GM23248 (cell line): ENCODE measurements around the gene GJC2. TPM values are rescaled to one million over a fixed set of nuclear protein-coding genes. Genes with fewer than 3 reads are reported as not detected.
"Not testable (repeated sequence)": the region's sequence is repeated elsewhere in the genome, so short reads cannot be mapped to it uniquely, and the experiment has no call there.

ENCODE experiments used
- DNase-seq: peaks from one replicate; pipeline ENCODE4 v3.0.0-alpha.2; 2015
- H2AFZ ChIP-seq: fragments of 200-600 bp; sonication (generic); 2 replicates; pipeline ENCODE4 v1.6.1; 2016; ENCODE audit warnings: antibody characterized with exemption
- H3F3A ChIP-seq: fragments of 200-600 bp; sonication (generic); 2 replicates; pipeline ENCODE4 v1.6.1; 2016; ENCODE audit warnings: mild to moderate bottlenecking, antibody characterized with exemption, mixed run types; ENCODE audit not compliant: insufficient read depth
- H3K27ac ChIP-seq: fragments of 200-600 bp; sonication (generic); 2 replicates; pipeline ENCODE4 v1.5.1; 2016; ENCODE audit warnings: mild to moderate bottlenecking
- H3K27me3 ChIP-seq: fragments of 200-600 bp; sonication (generic); replicated peaks from 2 replicates; pipeline ENCODE4 v1.6.1; 2016; ENCODE audit warnings: mild to moderate bottlenecking; ENCODE audit not compliant: insufficient read depth
- H3K36me3 ChIP-seq: fragments of 200-600 bp; sonication (generic); 2 replicates; pipeline ENCODE4 v1.6.1; 2016; ENCODE audit warnings: low read depth, mild to moderate bottlenecking
- H3K4me1 ChIP-seq: fragments of 200-600 bp; sonication (generic); 2 replicates; pipeline ENCODE4 v1.6.1; 2016; ENCODE audit warnings: mild to moderate bottlenecking; ENCODE audit not compliant: insufficient read depth
- H3K4me2 ChIP-seq: fragments of 200-600 bp; sonication (generic); one replicate; pipeline ENCODE4 v1.6.1; 2016; ENCODE audit warnings: mild to moderate bottlenecking; ENCODE audit not compliant: unreplicated experiment
- H3K4me3 ChIP-seq: fragments of 200-600 bp; sonication (generic); 2 replicates; pipeline ENCODE4 v1.5.1; 2016; ENCODE audit warnings: mild to moderate bottlenecking
- H3K79me2 ChIP-seq: fragments of 200-600 bp; sonication (generic); 2 replicates; pipeline ENCODE4 v1.6.1; 2016; ENCODE audit warnings: mild to moderate bottlenecking; ENCODE audit not compliant: insufficient read depth
- H3K9ac ChIP-seq: fragments of 200-600 bp; sonication (generic); 2 replicates; pipeline ENCODE4 v1.6.1; 2016; ENCODE audit warnings: mild to moderate bottlenecking
- H3K9me2 ChIP-seq: fragments of 200-600 bp; sonication (generic); 2 replicates; pipeline ENCODE4 v1.6.1; 2016; ENCODE audit warnings: mixed run types, mild to moderate bottlenecking, moderate library complexity; ENCODE audit not compliant: insufficient read depth
- H3K9me3 ChIP-seq: fragments of 200-600 bp; sonication (generic); one replicate; pipeline ENCODE4 v1.6.1; 2017; ENCODE audit warnings: low read depth
- H4K20me1 ChIP-seq: fragments of 200-600 bp; sonication (generic); 2 replicates; pipeline ENCODE4 v1.6.0; 2016; ENCODE audit not compliant: insufficient read depth
- EZH2 ChIP-seq: fragments of 200-600 bp; sonication (generic); IDR thresholded peaks from 2 replicates; pipeline ENCODE4 v1.6.1; 2018; ENCODE audit warnings: antibody characterized with exemption, mild to moderate bottlenecking; ENCODE audit not compliant: insufficient read depth, poor library complexity, severe bottlenecking
- EZH2phosphoT487 ChIP-seq: fragments of 200-600 bp; sonication (generic); IDR thresholded peaks from 2 replicates; pipeline ENCODE4 v1.6.1; 2018; ENCODE audit warnings: antibody characterized with exemption, moderate library complexity, mild to moderate bottlenecking, low read depth; ENCODE audit not compliant: insufficient read depth
- WGBS, 2 experiments: methylation state at CpG; one replicate each; pipeline ENCODE4 v1.1.6; 2015 to 2017; ENCODE audit warnings: low lambda C conversion rate in 2 of 2, low coverage in 1 of 2; ENCODE audit errors: missing lambda C conversion rate in 2 of 2; 5-methylcytosine and 5-hydroxymethylcytosine counted together
- in situ Hi-C: fragments of 300-500 bp; cut with MboI; formaldehyde crosslinking; loops from 2 replicates; pipeline ENCODE4 v1.15.0; 2020
- polyA plus RNA-seq: library from polyadenylated mRNA; unstranded; fragments of >200 nt; fragmentation: Nextera tagmentation; extraction: Ambion mirVana; gene quantifications from 2 replicates; pipeline ENCODE4 v1.2.1, GENCODE V29; 2016
- total RNA-seq: library from RNA; depleted of rRNA; stranded (reverse); fragments of >200 nt; shearing (Covaris generic); gene quantifications from 2 replicates; pipeline ENCODE4 v1.2.3, GENCODE V29; 2014

The GJC2 gene
- total and polyA plus RNA-seq, 2 experiments from 2014 or later: 0.08 to 0.54 TPM

- Histone ChIP-seq H3K9me3 (no peaks in the 10 kb centered on the region), H3K9ac (no peak overlapping the region), H4K20me1 (no peaks in the 10 kb centered on the region), H3K4me2 (no peak overlapping the region), H3K79me2 (peaks cover 32% of the 10 kb centered on the region), H3F3A (no peaks in the 10 kb centered on the region), H3K9me2 (no peaks in the 10 kb centered on the region), H3K4me1 (no peaks in the 10 kb centered on the region), H2AFZ (no peak overlapping the region), H3K27ac (no peak overlapping the region), H3K4me3 (no peak overlapping the region), H3K27me3 (no peaks in the 10 kb centered on the region), H3K36me3 (no peaks in the 10 kb centered on the region)
- no peak for DNase-seq
- TF ChIP-seq EZH2phosphoT487 (no peak), EZH2 (no peak)
- in situ Hi-C loops: no loop called here
- WGBS, 2 experiments: 86% methylated on average over 21 of the region's 21 CpGs
Observed at GRCh38 chr1:228172591-228173527, 23.1 kb downstream of the GJC2 start.

- H3K9me2 ChIP-seq, H3K27me3 ChIP-seq, H3K36me3 ChIP-seq, H3K27ac ChIP-seq, H3K9ac ChIP-seq, H2AFZ ChIP-seq, H3K4me3 ChIP-seq, H3K4me2 ChIP-seq, H4K20me1 ChIP-seq, H3K4me1 ChIP-seq, H3F3A ChIP-seq, in situ Hi-C loops, H3K9me3 ChIP-seq: not testable (repeated sequence)
- DNase-seq: peak; percentile 31
- WGBS, 2 experiments: 55 to 63% methylated on average over 28 to 35 of the region's 69 CpGs
- H3K79me2 ChIP-seq: peaks cover 23% of the 10 kb centered on the region; the same call in 1 of the 2 replicates
Observed at GRCh38 chr1:228173528-228174481, 24.1 kb downstream of the GJC2 start.

GRCh38 chr1:228174482-228175315 is 25.0 kb downstream of the GJC2 start:
- H3K9ac ChIP-seq: no peak overlapping the region
- 90 to 98% methylated on average over 44 to 45 of the region's 52 CpGs for WGBS, 2 experiments
- H3K4me3 ChIP-seq: no peak overlapping the region
- TF ChIP-seq EZH2 (no peak), EZH2phosphoT487 (no peak)
- H3K36me3 ChIP-seq: no peaks in the 10 kb centered on the region
- DNase-seq: peak; percentile 21
- H4K20me1 ChIP-seq: no peaks in the 10 kb centered on the region
- no peaks in the 10 kb centered on the region for H3K9me2 ChIP-seq
- no peaks in the 10 kb centered on the region for H3K27me3 ChIP-seq
- peaks cover 21% of the 10 kb centered on the region; the same call in 1 of the 2 replicates for H3K79me2 ChIP-seq
- in situ Hi-C loops: no loop called here
- no peak overlapping the region for H2AFZ ChIP-seq
- no peak overlapping the region for H3K27ac ChIP-seq
- H3K4me2 ChIP-seq: no peak overlapping the region
- no peaks in the 10 kb centered on the region for H3F3A ChIP-seq
- no peaks in the 10 kb centered on the region for H3K4me1 ChIP-seq
- H3K9me3 ChIP-seq: no peaks in the 10 kb centered on the region
